WTC11 (cell line): ENCODE data around the gene CHN1.

Experiments
- CTCF ChIP-seq: fragments of 200-600 bp; IDR thresholded peaks from 2 replicates; pipeline ENCODE4 v1.8.0; 2022; ENCODE audit warnings: antibody characterized with exemption
- PRDM15 ChIP-seq: sonication (generic); formaldehyde crosslinking; IDR thresholded peaks from 2 replicates; pipeline ENCODE4 v1.8.0; 2022; ENCODE audit warnings: missing genetic modification reagents
- TEAD4 ChIP-seq: sonication (generic); formaldehyde crosslinking; IDR thresholded peaks from 2 replicates; pipeline ENCODE4 v1.8.0; 2022; ENCODE audit warnings: mild to moderate bottlenecking, missing genetic modification reagents
- USF1 ChIP-seq: sonication (generic); formaldehyde crosslinking; IDR thresholded peaks from 2 replicates; pipeline ENCODE4 v1.8.0; 2022; ENCODE audit warnings: mild to moderate bottlenecking, missing genetic modification reagents

- TF ChIP-seq CTCF (no peak), PRDM15 (CRISPR knock-in tag) (no peak), USF1 (CRISPR knock-in tag) (no peak), TEAD4 (no peak)
Observed at GRCh38 chr2:174830561-174830960, 174.6 kb downstream of the CHN1 start.
